OCI-LY1 (cell line): ENCODE data around the gene TTLL9.

ENCODE experiments used
- EZH2 ChIP-seq: fragments of 200-600 bp; sonication (generic), shearing (Covaris generic); IDR thresholded peaks from 2 replicates; pipeline ENCODE4 v1.8.0; 2017; ENCODE audit warnings: borderline replicate concordance, mixed run types, mild to moderate bottlenecking, antibody characterized with exemption, low read length, moderate library complexity, mixed read lengths
- TF ChIP-seq, protein P1 (sequence below): fragments of 200-600 bp; sonication (generic), shearing (Covaris generic); IDR thresholded peaks from 2 replicates; pipeline ENCODE4 v1.5.1; 2017; ENCODE audit warnings: mild to moderate bottlenecking, antibody characterized with exemption, low read length, moderate library complexity, mixed read lengths

- TF ChIP-seq, protein P1, sequence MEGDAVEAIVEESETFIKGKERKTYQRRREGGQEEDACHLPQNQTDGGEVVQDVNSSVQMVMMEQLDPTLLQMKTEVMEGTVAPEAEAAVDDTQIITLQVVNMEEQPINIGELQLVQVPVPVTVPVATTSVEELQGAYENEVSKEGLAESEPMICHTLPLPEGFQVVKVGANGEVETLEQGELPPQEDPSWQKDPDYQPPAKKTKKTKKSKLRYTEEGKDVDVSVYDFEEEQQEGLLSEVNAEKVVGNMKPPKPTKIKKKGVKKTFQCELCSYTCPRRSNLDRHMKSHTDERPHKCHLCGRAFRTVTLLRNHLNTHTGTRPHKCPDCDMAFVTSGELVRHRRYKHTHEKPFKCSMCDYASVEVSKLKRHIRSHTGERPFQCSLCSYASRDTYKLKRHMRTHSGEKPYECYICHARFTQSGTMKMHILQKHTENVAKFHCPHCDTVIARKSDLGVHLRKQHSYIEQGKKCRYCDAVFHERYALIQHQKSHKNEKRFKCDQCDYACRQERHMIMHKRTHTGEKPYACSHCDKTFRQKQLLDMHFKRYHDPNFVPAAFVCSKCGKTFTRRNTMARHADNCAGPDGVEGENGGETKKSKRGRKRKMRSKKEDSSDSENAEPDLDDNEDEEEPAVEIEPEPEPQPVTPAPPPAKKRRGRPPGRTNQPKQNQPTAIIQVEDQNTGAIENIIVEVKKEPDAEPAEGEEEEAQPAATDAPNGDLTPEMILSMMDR, result no peak
- no peak for TF ChIP-seq EZH2
Observed at GRCh38 chr20:31945785-31946184, 75.4 kb downstream of the TTLL9 start.
